H9 (cell line): ENCODE measurements around the gene RPL6. TPM values are rescaled to one million over a fixed set of nuclear protein-coding genes. Genes with fewer than 3 reads are reported as not detected.

Experiments used
- DNase-seq: peaks from one replicate; pipeline ENCODE4 v3.0.0-alpha.2; 2017
- H2AFZ ChIP-seq: one replicate; pipeline ENCODE4 v1.6.1; 2013; ENCODE audit warnings: mild to moderate bottlenecking, low read length, control low read depth, moderate library complexity
- H2AK5ac ChIP-seq: 2 replicates; pipeline ENCODE4 v1.6.1; 2013; ENCODE audit warnings: low read length, control low read depth, mixed read lengths; ENCODE audit not compliant: insufficient read length
- H2BK120ac ChIP-seq: one replicate; pipeline ENCODE4 v1.6.1; 2013; ENCODE audit warnings: low read depth, mild to moderate bottlenecking, low read length, control low read depth, inconsistent platforms; ENCODE audit not compliant: poor library complexity, severe bottlenecking
- H2BK12ac ChIP-seq: 2 replicates; pipeline ENCODE4 v1.6.1; 2013; ENCODE audit warnings: low read length, control low read depth, mixed read lengths, low read depth; ENCODE audit not compliant: insufficient read length
- H2BK15ac ChIP-seq: 2 replicates; pipeline ENCODE4 v1.6.1; 2013; ENCODE audit warnings: low read depth, low read length, control low read depth
- H2BK20ac ChIP-seq: one replicate; pipeline ENCODE4 v1.6.1; 2013; ENCODE audit warnings: low read depth, mild to moderate bottlenecking, low read length, control low read depth, inconsistent platforms; ENCODE audit not compliant: poor library complexity, severe bottlenecking
- H2BK5ac ChIP-seq: 2 replicates; pipeline ENCODE4 v1.6.1; 2013; ENCODE audit warnings: low read length, control low read depth, mixed read lengths; ENCODE audit not compliant: insufficient read length
- H3K14ac ChIP-seq: 2 replicates; pipeline ENCODE4 v1.6.1; 2013; ENCODE audit warnings: low read length, control low read depth; ENCODE audit not compliant: insufficient read depth
- H3K18ac ChIP-seq: 2 replicates; pipeline ENCODE4 v1.6.1; 2013; ENCODE audit warnings: low read depth, mild to moderate bottlenecking, mixed read lengths, low read length, control low read depth; ENCODE audit not compliant: insufficient read length
- H3K23ac ChIP-seq: 2 replicates; pipeline ENCODE4 v1.6.1; 2013; ENCODE audit warnings: low read length, control low read depth, mixed read lengths, low read depth; ENCODE audit not compliant: insufficient read length
- H3K23me2 ChIP-seq: 2 replicates; pipeline ENCODE4 v1.6.1; 2013; ENCODE audit warnings: low read depth, mild to moderate bottlenecking, mixed read lengths, low read length, control low read depth; ENCODE audit not compliant: insufficient read length, poor library complexity, severe bottlenecking
- H3K27ac ChIP-seq: 2 replicates; pipeline ENCODE4 v1.5.1; 2013; ENCODE audit warnings: low read length, control low read depth, mixed read lengths, low read depth; ENCODE audit not compliant: insufficient read length
- H3K27me3 ChIP-seq: 2 replicates; pipeline ENCODE4 v1.6.1; 2013; ENCODE audit warnings: low read length, control low read depth, inconsistent platforms; ENCODE audit not compliant: insufficient read depth
- H3K4ac ChIP-seq: 2 replicates; pipeline ENCODE4 v1.6.1; 2013; ENCODE audit warnings: low read depth, mild to moderate bottlenecking, control low read depth, inconsistent platforms, low read length, moderate library complexity
- H3K4me1 ChIP-seq: 2 replicates; pipeline ENCODE4 v1.6.1; 2013; ENCODE audit warnings: low read length, control low read depth, inconsistent platforms; ENCODE audit not compliant: insufficient read depth
- H3K4me2 ChIP-seq: 2 replicates; pipeline ENCODE4 v1.6.1; 2013; ENCODE audit warnings: low read length, control low read depth, mixed read lengths; ENCODE audit not compliant: insufficient read length, insufficient read depth
- H3K56ac ChIP-seq: 2 replicates; pipeline ENCODE4 v1.6.1; 2013; ENCODE audit warnings: low read depth, mild to moderate bottlenecking, mixed read lengths, low read length, control low read depth; ENCODE audit not compliant: insufficient read length
- H3K79me1 ChIP-seq: 2 replicates; pipeline ENCODE4 v1.6.1; 2013; ENCODE audit warnings: low read depth, mild to moderate bottlenecking, moderate library complexity, low read length, control low read depth, inconsistent platforms; ENCODE audit not compliant: insufficient read depth, poor library complexity, severe bottlenecking
- H3K79me2 ChIP-seq: 2 replicates; pipeline ENCODE4 v1.6.1; 2013; ENCODE audit warnings: low read length, control low read depth, inconsistent platforms; ENCODE audit not compliant: insufficient read depth
- H3K9ac ChIP-seq: 2 replicates; pipeline ENCODE4 v1.6.1; 2013; ENCODE audit warnings: low read length, control low read depth, mixed read lengths; ENCODE audit not compliant: insufficient read length; ENCODE audit errors: extremely low read depth
- H3K9me3 ChIP-seq: one replicate; pipeline ENCODE4 v1.6.1; 2013; ENCODE audit warnings: low read depth, low read length, inconsistent platforms; ENCODE audit not compliant: control insufficient read depth
- H3T11ph ChIP-seq: one replicate; pipeline ENCODE4 v1.6.1; 2013; ENCODE audit warnings: mild to moderate bottlenecking, low read length, control low read depth, inconsistent platforms
- H4K20me1 ChIP-seq: one replicate; pipeline ENCODE4 v1.6.1; 2013; ENCODE audit not compliant: control insufficient read depth, insufficient read length, insufficient read depth
- H4K5ac ChIP-seq: 2 replicates; pipeline ENCODE4 v1.6.1; 2013; ENCODE audit warnings: low read depth, mild to moderate bottlenecking, mixed read lengths, low read length, control low read depth; ENCODE audit not compliant: insufficient read length
- H4K8ac ChIP-seq: replicated peaks from 2 replicates; pipeline ENCODE4 v1.6.1; 2013; ENCODE audit warnings: low read length, control low read depth, mixed read lengths, low read depth; ENCODE audit not compliant: insufficient read length
- H4K91ac ChIP-seq: 2 replicates; pipeline ENCODE4 v1.6.1; 2013; ENCODE audit warnings: low read depth, mild to moderate bottlenecking, moderate library complexity, mixed read lengths, low read length, control low read depth; ENCODE audit not compliant: insufficient read length
- H3K27ac Mint-ChIP-seq, 3 experiments: 2 replicates in 2 of 3; 3 replicates in 1 of 3; pipeline ENCODE4 v1.8.0; 2020 to 2021; ENCODE audit warnings: mixed read lengths in 3 of 3, mild to moderate bottlenecking in 1 of 3, moderate library complexity in 1 of 3
- H3K27me3 Mint-ChIP-seq: 2 replicates; pipeline ENCODE4 v1.8.0; 2021; ENCODE audit warnings: low read depth, mild to moderate bottlenecking, moderate library complexity, mixed read lengths
- H3K36me3 Mint-ChIP-seq, 3 experiments: 2 replicates in 2 of 3; 3 replicates in 1 of 3; pipeline ENCODE4 v1.8.0; 2020 to 2021; ENCODE audit warnings: low read depth in 3 of 3, mixed read lengths in 3 of 3; ENCODE audit not compliant: insufficient read depth in 1 of 3
- H3K4me1 Mint-ChIP-seq, 2 experiments: 2 replicates each; pipeline ENCODE4 v1.8.0; 2020; ENCODE audit warnings: mixed read lengths in 2 of 2
- H3K4me3 Mint-ChIP-seq, 2 experiments: 2 replicates in 1 of 2; 3 replicates in 1 of 2; pipeline ENCODE4 v1.8.0; 2020 to 2021; ENCODE audit warnings: mild to moderate bottlenecking in 2 of 2, mixed read lengths in 2 of 2, moderate library complexity in 1 of 2
- H3K9me3 Mint-ChIP-seq, 2 experiments: 2 replicates in 1 of 2; 3 replicates in 1 of 2; pipeline ENCODE4 v1.8.0; 2020; ENCODE audit warnings: mild to moderate bottlenecking in 2 of 2, mixed read lengths in 2 of 2, moderate library complexity in 1 of 2
- CTCF ChIP-seq: fragments of 200-600 bp; sonication (generic); conservative IDR thresholded peaks from 3 replicates; pipeline ENCODE4 v1.8.0; 2021; ENCODE audit warnings: antibody characterized with exemption, mild to moderate bottlenecking
- WGBS: extraction: QIAGEN DNeasy Blood & Tissue Kit; methylation state at CpG from one replicate; pipeline ENCODE4 v1.1.7; 2013; ENCODE audit warnings: missing lambda C conversion rate, low lambda C conversion rate, mixed read lengths; ENCODE audit not compliant: insufficient read length; ENCODE audit errors: extremely low coverage; 5-methylcytosine and 5-hydroxymethylcytosine counted together
- total RNA-seq: library from RNA; stranded (reverse); gene quantifications from 2 replicates; pipeline ENCODE4 v1.2.1, GENCODE V29; 2021

Gene RPL6
- total RNA-seq, 1 experiment from 2014 or later = 1,921 TPM

- Histone ChIP-seq H3K79me2 (peaks cover 15% of the 10 kb centered on the region; the same call in 1 of the 2 replicates), H2BK12ac (no peak overlapping the region), H3K23me2 (no peaks in the 10 kb centered on the region), H2BK120ac (no peak overlapping the region), H3T11ph (no peak overlapping the region), H2BK15ac (no peak overlapping the region), H3K27me3 (no peaks in the 10 kb centered on the region), H3K27ac (no peak overlapping the region), H3K56ac (no peak overlapping the region), H3K14ac (no peak overlapping the region), H3K9me3 (no peaks in the 10 kb centered on the region), H2AFZ (no peak overlapping the region), H3K18ac (no peak overlapping the region), H4K20me1 (no peaks in the 10 kb centered on the region), H3K4me1 (no peaks in the 10 kb centered on the region), H4K91ac (no peak overlapping the region), H4K5ac (no peak overlapping the region), H2BK5ac (no peak overlapping the region), H3K4me2 (no peak overlapping the region), H3K9ac (no peak overlapping the region), H3K4ac (no peak overlapping the region), H2BK20ac (no peak overlapping the region), H4K8ac (no peak overlapping the region), H3K79me1 (peaks cover 13% of the 10 kb centered on the region), H3K23ac (no peak overlapping the region), H2AK5ac (no peak overlapping the region)
- Mint-ChIP-seq H3K27ac (peak overlapping the region in 1 of 3 experiments; percentile 76; a peak in 2 of 7 replicates), H3K9me3 (no peaks in the 10 kb centered on the region), H3K27me3 (no peaks in the 10 kb centered on the region), H3K36me3 (peaks cover 3 to 10% (median 4%) of the 10 kb centered on the region in 3 experiments; a peak in 5 of 7 replicates), H3K4me1 (no peaks in the 10 kb centered on the region), H3K4me3 (no peak overlapping the region; a peak in 1 of 5 replicates)
- no CpG with 5 or more reads among the region's 5 CpGs for WGBS
- TF ChIP-seq CTCF = no peak
- no peak for DNase-seq
Observed at GRCh38 chr12:112430929-112431328, 21.5 kb upstream of the RPL6 start.
